Stimulated activated CD4-positive, alpha-beta T cell treated with anti-CD3 and anti-CD28 coated beads, TNF-alpha, amount 100 ng/mL, for 4 hours (primary cell): ENCODE data around the gene RBM38.
A peak's percentile ranks its signal among the peaks of the same experiment; 100 is the strongest.
"Not testable (repeated sequence)": the region's sequence is repeated elsewhere in the genome, so short reads cannot be mapped to it uniquely, and the experiment has no call there.

Experiments
- DNase-seq, 3 experiments: peaks; one replicate each; pipeline ENCODE4 v3.0.0-alpha.2; 2020; ENCODE audit warnings: low read depth in 3 of 3

The RBM38 gene

GRCh38 chr20:57390604-57391438, at the start of gene RBM38:
Gene RBM38, plus strand, starts transcription at chr20:57391396. Its CDS starts 186 bp downstream, at chr20:57391582.
- peak; percentile 68 to 78 (median 74) for DNase-seq

- no peak for DNase-seq
These were observed 49.5 kb upstream of the RBM38 start for GRCh38 chr20:57341663-57342062.

- no peak for DNase-seq
These were observed 48.4 kb upstream of the RBM38 start for GRCh38 chr20:57342829-57343228.

GRCh38 chr20:57346477-57346876, 44.7 kb upstream of the RBM38 start:
- peak; percentile 29 to 46 (median 45) for DNase-seq

- DNase-seq, result no peak
These were observed 43.8 kb upstream of the RBM38 start for GRCh38 chr20:57347393-57347792.

GRCh38 chr20:57348200-57348921, 42.8 kb upstream of the RBM38 start:
- not testable (repeated sequence) for DNase-seq

GRCh38 chr20:57348922-57349574, 42.1 kb upstream of the RBM38 start:
- not testable (repeated sequence) for DNase-seq

GRCh38 chr20:57350081-57350710, 41.0 kb upstream of the RBM38 start:
- DNase-seq, result no peak

- not testable (repeated sequence) for DNase-seq
These were observed 40.5 kb upstream of the RBM38 start for GRCh38 chr20:57350726-57351041.

GRCh38 chr20:57351042-57351783, 40.0 kb upstream of the RBM38 start, which contains the start of gene RAE1:
Gene RAE1, plus strand, starts transcription at chr20:57351255. Its CDS starts 2,784 bp downstream, at chr20:57354039.
- DNase-seq, result peak; percentile 70 to 81 (median 74)

- DNase-seq, result no peak
These were observed 38.9 kb upstream of the RBM38 start for GRCh38 chr20:57352305-57352704.

GRCh38 chr20:57353351-57353750, 37.8 kb upstream of the RBM38 start:
- DNase-seq, result no peak

- DNase-seq, result no peak
These were observed 29.7 kb upstream of the RBM38 start for GRCh38 chr20:57361517-57361916.

GRCh38 chr20:57364451-57364850, 26.7 kb upstream of the RBM38 start:
- no peak for DNase-seq

- DNase-seq, result no peak
These were observed 21.6 kb upstream of the RBM38 start for GRCh38 chr20:57369596-57369995.

GRCh38 chr20:57370316-57370715, 20.9 kb upstream of the RBM38 start:
- no peak for DNase-seq

GRCh38 chr20:57371363-57371762, 19.8 kb upstream of the RBM38 start:
- no peak for DNase-seq

- no peak for DNase-seq
These were observed 19.0 kb upstream of the RBM38 start for GRCh38 chr20:57372157-57372556.

GRCh38 chr20:57372581-57373350, 18.4 kb upstream of the RBM38 start:
- no peak for DNase-seq

- no peak for DNase-seq
These were observed 16.8 kb upstream of the RBM38 start for GRCh38 chr20:57374343-57374930.
